Muscle of leg (tissue), 11 donors: ENCODE measurements around the gene BAIAP2. TPM values are rescaled to one million over a fixed set of nuclear protein-coding genes. Genes with fewer than 3 reads are reported as not detected.
"Not testable (repeated sequence)": the region's sequence is repeated elsewhere in the genome, so short reads cannot be mapped to it uniquely, and the experiment has no call there.

Source experiments
- DNase-seq: peaks from one replicate; pipeline ENCODE4 v3.0.0; 2013
- H3K27ac ChIP-seq: one replicate; pipeline ENCODE4 v1.5.1; 2013; ENCODE audit warnings: mild to moderate bottlenecking, low read length, control low read depth
- H3K27me3 ChIP-seq: one replicate; pipeline ENCODE4 v1.6.1; 2013; ENCODE audit warnings: low read length; ENCODE audit not compliant: control insufficient read depth, insufficient read depth
- H3K36me3 ChIP-seq: one replicate; pipeline ENCODE4 v1.6.1; 2013; ENCODE audit warnings: low read length; ENCODE audit not compliant: control insufficient read depth, insufficient read depth
- H3K4me1 ChIP-seq: one replicate; pipeline ENCODE4 v1.6.1; 2013; ENCODE audit warnings: low read length; ENCODE audit not compliant: control insufficient read depth, insufficient read depth
- H3K4me3 ChIP-seq: one replicate; pipeline ENCODE4 v1.5.1; 2013; ENCODE audit warnings: low read length, control low read depth
- H3K9me3 ChIP-seq: replicated peaks from 2 replicates; pipeline ENCODE4 v1.6.1; 2013; ENCODE audit warnings: low read depth, low read length; ENCODE audit not compliant: control insufficient read depth
- WGBS: methylation state at CpG from one replicate; pipeline ENCODE4 v1.1.5; 2013; ENCODE audit warnings: missing lambda C conversion rate; ENCODE audit not compliant: insufficient coverage; 5-methylcytosine and 5-hydroxymethylcytosine counted together
- polyA plus RNA-seq, 8 donors: library from polyadenylated mRNA; unstranded; fragments of 120-200 nt; gene quantifications; one replicate each; pipeline versions ENCODE4 v1.2.1 to v1.2.3, GENCODE V29; 2013; ENCODE audit warnings: inconsistent platforms in 1 of 8, low replicate concordance in 1 of 8; ENCODE audit not compliant: insufficient read length in 8 of 8, insufficient read depth in 1 of 8
- total RNA-seq: library from RNA; stranded (reverse); fragments of 120-200 nt; gene quantifications from one replicate; pipeline ENCODE4 v1.2.4, GENCODE V29; 2013

The BAIAP2 gene
- total and polyA plus RNA-seq, 9 donors: 11.6 to 24.7 (median 17.1) TPM

DNA sequence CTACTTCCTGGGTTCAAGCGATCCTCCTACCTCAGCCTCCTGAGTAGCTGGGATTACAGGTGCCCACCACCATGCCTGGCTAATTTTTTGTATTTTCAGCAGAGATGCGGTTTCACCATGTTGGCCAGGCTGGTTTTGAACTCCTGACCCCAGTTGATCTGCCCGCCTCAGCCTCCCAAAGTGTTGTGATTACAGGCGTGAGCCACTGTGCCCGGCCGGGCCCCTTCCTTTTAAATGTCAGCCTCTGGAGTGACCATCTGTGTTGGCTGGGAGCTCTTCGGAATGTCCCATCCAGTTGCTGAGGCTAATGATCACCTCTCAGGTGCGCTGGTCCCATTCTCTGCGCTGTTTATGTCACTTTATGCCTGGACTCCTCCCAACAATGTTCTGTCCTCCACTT is 4.6 kb upstream of the BAIAP2 start:
- not testable (repeated sequence) for H3K27ac ChIP-seq, H3K4me3 ChIP-seq, DNase-seq, H3K9me3 ChIP-seq
- WGBS: 93% methylated on average over 9 of the region's 9 CpGs
- H3K27me3 ChIP-seq: peaks cover 12% of the 10 kb centered on the region
- peaks cover 13% of the 10 kb centered on the region for H3K36me3 ChIP-seq
- H3K4me1 ChIP-seq: peaks cover 71% of the 10 kb centered on the region

DNA sequence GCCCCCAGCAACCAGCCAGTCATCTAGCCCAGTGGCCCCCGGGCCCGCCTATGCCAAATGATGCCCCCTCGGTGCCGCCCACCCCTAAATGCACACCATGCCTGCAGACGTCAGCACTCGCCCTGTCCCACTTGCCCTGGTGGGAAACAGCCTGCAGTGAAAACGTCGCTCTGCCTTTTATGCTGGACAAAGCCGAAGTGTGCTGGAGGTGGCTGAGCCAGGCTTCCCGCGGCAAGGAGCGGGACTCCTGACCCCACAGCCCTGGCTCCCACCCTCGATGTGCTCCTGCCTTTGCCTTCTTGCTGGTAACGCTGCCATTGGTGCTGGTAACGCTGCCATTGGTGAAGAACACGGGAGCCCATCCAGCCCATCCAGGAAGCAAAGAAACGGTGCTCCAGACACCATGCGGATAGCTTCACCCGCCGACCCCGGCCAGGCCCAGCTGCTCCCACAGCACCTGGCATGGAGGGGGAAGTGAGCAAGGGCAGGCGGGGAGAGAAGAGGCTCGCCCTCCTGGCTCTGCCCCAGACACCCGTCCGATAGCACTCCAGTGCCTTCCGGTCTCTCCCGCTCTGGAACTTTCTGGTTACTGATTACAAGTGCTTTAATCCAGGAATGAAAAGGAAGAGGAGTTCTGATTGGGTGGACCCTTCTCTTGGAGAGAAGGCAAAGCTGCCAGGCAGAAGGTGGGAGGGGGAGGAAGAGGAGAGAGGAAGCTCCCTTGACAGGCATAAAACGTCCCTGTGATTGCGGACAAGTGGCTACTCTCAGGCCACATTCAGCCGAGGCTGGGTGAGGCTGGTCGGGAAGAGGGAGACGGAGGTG is 4.0 kb upstream of the BAIAP2 start:
- Histone ChIP-seq H3K4me3 (no peak overlapping the region), H3K4me1 (peaks cover 67% of the 10 kb centered on the region), H3K27me3 (peaks cover 12% of the 10 kb centered on the region), H3K36me3 (peaks cover 13% of the 10 kb centered on the region), H3K9me3 (no peaks in the 10 kb centered on the region), H3K27ac (peak overlapping the region; percentile 17)
- peak; percentile 63 for DNase-seq
- WGBS: 77% methylated on average over 28 of the region's 32 CpGs

DNA sequence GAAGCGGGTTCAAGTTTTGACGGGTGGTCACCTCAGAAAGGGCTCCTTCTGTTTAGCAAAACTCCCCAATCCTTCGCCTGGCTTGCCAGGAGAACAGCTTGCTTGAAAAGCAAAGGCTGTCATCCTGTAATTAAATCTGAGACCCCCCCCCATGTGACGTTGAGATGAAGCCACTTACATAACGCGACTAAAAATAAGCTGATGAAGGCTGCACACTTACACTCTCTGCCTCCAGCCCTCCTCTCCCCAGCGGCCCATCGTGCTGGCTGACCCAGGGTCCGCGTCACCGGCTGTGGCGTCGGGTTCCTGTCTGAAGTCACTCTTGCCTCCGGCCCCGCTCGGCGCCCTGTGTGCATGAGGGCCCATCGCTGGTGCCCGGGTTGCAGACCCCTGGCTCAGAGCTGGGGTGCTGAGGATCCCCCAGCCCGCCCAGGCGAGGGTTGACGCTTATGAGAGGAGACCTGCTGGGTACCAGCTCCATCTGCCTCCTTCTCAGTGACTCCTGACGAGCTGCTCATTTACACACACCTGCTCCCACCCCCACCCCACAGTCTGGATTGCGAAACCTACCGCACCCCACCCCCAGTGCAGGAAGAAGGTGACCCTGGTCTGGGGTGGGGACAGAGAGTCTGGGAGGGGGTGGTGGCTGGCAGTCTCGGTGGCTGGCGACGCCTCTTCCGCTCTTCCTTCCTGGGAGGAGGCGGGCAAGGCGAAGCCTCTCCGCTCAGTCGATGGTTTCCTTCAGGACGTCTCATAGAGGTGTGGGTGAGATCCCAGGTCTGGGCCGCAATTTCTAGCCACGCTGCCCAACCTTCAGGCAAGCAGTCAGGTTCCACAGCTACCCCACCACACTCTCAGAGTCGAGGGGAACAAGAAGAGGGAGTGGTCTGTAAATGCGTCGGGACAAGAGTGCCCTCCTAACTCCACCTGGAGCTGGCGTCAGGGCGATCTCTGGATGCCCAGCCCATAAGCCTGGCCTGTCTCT is 3.1 kb upstream of the BAIAP2 start:
- Histone ChIP-seq H3K9me3 (no peaks in the 10 kb centered on the region), H3K27me3 (peaks cover 12% of the 10 kb centered on the region), H3K4me3 (no peak overlapping the region), H3K36me3 (peaks cover 13% of the 10 kb centered on the region), H3K27ac (peak overlapping the region; percentile 17), H3K4me1 (peaks cover 67% of the 10 kb centered on the region)
- DNase-seq: no peak
- WGBS: 83% methylated on average over 25 of the region's 41 CpGs

DNA sequence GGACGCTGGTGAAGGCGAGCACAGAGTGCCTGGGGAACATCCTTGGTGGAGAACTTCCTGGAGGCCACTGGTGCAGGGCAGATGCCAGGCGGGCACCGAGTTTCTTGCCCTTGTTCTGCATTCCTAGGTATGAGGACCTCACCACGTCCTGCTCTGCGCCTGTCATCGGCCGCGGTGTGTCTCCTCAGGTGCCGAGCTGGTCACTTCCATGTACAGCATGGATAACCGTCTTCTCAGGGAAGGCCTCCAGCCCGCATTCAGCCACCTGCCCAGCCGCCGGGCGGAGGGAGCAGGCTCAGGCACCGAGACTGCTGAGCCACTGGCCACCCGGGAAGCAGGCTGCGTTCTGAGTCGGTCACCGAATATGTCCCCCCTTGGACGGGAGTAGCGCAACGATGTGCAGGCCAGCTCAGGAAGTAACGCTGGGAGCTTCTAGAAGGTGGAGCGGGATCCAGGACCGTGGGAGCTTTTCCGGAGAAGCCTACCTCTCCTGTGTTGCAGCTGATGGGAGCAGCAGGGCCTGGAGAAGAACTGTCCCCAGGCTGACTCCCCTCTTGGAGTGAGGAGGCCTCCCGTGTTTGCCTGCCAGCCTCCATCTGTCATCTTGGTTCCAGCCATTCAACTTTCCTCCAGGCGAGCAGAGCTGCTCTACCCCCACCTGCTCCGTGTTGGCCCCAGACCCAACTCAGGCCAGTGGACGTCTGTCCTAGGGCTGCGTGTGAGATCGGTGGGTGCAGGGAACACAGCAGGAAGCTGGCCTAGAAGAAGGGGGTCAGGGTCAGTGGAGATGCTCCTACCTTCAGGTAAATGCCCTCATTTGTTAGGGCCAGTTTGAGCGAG is 2.1 kb upstream of the BAIAP2 start:
- peak overlapping the region; percentile 45 for H3K4me3 ChIP-seq
- no peak for DNase-seq
- WGBS: 83% methylated on average over 28 of the region's 34 CpGs
- peaks cover 67% of the 10 kb centered on the region for H3K4me1 ChIP-seq
- peaks cover 8% of the 10 kb centered on the region for H3K27me3 ChIP-seq
- peaks cover 13% of the 10 kb centered on the region for H3K36me3 ChIP-seq
- no peaks in the 10 kb centered on the region for H3K9me3 ChIP-seq
- no peak overlapping the region for H3K27ac ChIP-seq

DNA sequence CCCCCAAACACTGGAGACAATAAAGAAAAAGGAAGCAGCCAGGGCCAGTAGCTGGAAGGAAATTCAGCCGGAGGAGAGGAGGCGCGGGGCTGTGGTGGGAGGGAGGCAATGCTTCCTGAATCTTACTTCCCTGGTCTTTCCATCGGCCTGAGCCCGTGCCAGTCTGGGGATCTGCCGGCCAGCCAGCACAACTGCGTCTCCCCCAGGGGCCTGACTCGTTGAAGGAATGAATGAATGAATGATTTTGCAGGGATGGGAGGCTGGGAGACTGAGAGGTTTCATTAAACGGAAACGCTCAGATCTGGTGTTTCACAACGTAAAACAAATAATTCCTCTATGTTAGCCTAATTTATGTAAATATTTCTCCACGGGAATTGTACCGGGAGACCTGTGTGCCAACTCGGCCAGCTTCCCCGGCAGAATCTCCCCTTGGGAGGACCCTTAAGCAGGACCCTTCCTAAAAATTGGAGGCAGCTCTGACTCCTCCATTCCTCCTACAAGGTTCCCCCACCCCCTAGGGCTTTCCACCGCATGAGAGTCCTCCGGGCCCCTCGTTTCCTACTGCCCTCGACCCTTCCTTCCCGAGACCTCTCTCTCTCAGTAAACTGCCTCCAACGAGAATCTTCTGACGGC is 1.3 kb upstream of the BAIAP2 start:
- Histone ChIP-seq H3K9me3 (no peaks in the 10 kb centered on the region), H3K27me3 (peaks cover 2% of the 10 kb centered on the region), H3K4me3 (peak overlapping the region; percentile 45), H3K36me3 (peaks cover 13% of the 10 kb centered on the region), H3K4me1 (peaks cover 70% of the 10 kb centered on the region), H3K27ac (peak overlapping the region; percentile 55)
- WGBS: 13% methylated on average over 17 of the region's 22 CpGs
- DNase-seq: peak; percentile 60

DNA sequence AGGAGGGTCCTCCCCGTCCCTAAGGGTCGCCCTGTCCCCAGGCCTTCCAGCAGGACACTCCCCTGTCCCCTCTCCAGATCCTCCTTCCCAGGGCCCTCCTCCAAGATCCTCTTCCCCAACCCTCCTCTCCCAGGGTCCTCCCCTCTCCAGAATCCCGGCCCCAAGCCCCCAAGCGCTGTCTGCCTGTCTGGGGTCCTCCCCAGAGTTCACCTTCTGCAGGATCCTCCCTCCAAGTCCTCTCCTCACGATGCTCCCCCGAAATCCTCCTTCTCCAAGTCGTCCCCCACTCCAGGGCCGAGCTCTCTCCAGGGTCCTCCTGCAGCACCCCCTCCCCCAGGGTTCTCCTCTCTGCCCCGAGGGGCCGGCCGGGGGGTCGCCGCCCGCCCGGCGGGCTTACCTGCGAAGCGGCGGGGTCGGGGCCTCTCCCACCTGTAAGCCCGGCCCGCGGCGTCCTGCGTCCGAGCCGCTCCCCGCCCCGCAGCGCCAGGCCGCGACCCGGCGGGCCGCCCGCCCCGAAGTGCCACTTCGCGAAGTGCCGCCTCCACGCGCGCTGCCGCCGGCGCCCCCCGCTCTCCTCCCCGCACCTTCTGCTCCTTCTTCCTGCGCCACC is 678 bp upstream of the BAIAP2 start:
- Histone ChIP-seq H3K27ac (peak overlapping the region; percentile 1), H3K4me3 (peak overlapping the region; percentile 45), H3K36me3 (peaks cover 13% of the 10 kb centered on the region), H3K27me3 (peaks cover 2% of the 10 kb centered on the region), H3K9me3 (no peaks in the 10 kb centered on the region), H3K4me1 (peaks cover 77% of the 10 kb centered on the region)
- DNase-seq: peak; percentile 56
- under 1% methylated on average over 35 of the region's 49 CpGs for WGBS

DNA sequence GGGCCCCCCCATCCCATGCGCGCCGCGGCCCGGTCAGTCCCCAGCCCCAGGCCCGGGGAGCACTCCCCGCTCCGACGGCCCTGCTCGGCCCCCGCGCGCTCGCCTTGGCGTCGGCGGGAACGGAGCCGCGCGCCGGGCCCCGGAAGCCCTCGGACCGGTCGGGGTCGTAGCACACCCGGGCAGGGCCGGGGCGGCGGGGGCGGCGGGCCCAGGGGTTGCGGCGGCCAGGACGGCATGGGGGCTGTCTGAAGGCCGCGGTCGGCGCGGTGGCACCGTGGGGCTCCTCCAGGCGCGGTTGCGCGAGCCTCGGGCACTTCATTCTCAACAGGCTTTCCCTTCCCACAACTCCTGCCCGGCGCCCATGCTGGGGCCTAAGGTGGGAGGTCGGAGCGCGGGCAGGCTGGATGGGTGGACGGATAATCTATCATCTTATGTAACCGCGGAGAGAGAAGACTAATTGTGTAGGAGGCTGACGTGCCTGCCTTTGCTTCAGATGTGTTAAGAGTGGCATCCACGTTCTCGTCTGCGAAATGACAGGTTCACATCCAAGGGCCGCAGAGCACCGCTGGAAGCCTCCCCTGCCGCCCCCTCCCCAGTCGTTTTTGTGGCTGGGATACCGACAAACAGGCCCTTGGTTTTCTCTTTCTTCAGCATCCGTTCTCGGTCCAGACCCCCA is 708 bp downstream of the BAIAP2 start:
- DNase-seq: no peak
- no peak overlapping the region for H3K27ac ChIP-seq
- H3K4me3 ChIP-seq: peak overlapping the region; percentile 37
- H3K9me3 ChIP-seq: no peaks in the 10 kb centered on the region
- H3K36me3 ChIP-seq: peaks cover 13% of the 10 kb centered on the region
- peaks cover 4% of the 10 kb centered on the region for H3K27me3 ChIP-seq
- 4% methylated on average over 49 of the region's 66 CpGs for WGBS
- peaks cover 86% of the 10 kb centered on the region for H3K4me1 ChIP-seq

DNA sequence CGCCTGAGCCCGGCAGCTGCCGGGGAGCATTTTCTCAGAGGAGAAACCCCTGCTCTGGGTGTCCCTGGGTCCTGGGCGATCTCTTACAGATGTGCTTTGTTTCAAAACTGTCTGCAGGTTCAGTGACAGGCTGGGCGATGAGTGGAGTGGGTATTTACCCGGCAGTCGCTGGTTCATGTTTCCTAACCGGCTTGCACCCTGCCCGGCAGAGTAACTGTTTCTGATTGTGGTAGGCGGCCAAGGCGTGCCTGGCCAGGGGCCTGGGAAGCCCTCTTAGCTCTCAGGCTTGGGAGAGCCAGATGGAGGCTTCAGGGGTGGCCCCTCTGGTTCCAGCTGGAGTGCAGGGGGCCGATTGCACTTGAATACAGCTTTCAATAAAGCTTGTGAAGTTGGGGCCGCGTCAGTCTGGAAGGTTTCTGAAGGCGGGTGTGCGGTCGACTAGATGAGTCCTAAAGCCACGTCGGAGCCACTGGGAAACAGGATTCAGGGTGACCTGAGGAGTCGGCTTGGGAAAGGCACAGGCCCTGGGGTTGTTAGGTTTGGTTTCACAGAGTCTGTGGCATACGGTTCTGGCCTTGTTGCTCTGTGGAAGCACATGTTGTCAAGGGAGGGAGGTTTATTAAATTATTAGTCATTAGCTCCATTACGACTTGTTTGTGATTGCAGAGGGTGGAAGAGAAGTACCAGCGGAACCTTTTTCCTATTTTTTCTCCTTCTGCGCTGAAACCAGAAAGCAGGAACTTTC is 1.4 kb downstream of the BAIAP2 start:
- Histone ChIP-seq H3K36me3 (peaks cover 13% of the 10 kb centered on the region), H3K4me3 (peak overlapping the region; percentile 37), H3K4me1 (peaks cover 86% of the 10 kb centered on the region), H3K9me3 (no peaks in the 10 kb centered on the region), H3K27ac (no peak overlapping the region), H3K27me3 (peaks cover 4% of the 10 kb centered on the region)
- no peak for DNase-seq
- WGBS: 27% methylated on average over 18 of the region's 24 CpGs
